MM.1S (cell line): Measurements from ENCODE around the gene TNPO2.

Experiments
- DNase-seq: peaks from one replicate; pipeline ENCODE4 v3.0.0-alpha.2; 2015
- H2AFZ ChIP-seq: fragments of 300-600 bp; sonication (generic); 2 replicates; pipeline ENCODE4 v1.6.0; 2016; ENCODE audit warnings: antibody characterized with exemption, low read length
- H3F3A ChIP-seq: fragments of 300-600 bp; sonication (generic); 2 replicates; pipeline ENCODE4 v1.6.1; 2016; ENCODE audit warnings: mild to moderate bottlenecking, antibody characterized with exemption, low read length, moderate library complexity, mixed read lengths; ENCODE audit not compliant: insufficient read depth
- H3K27ac ChIP-seq: fragments of 300-600 bp; sonication (generic); 2 replicates; pipeline ENCODE4 v1.5.1; 2016; ENCODE audit warnings: mild to moderate bottlenecking, low read length
- H3K27me3 ChIP-seq: fragments of 300-600 bp; sonication (generic); replicated peaks from 2 replicates; pipeline ENCODE4 v1.6.0; 2016; ENCODE audit warnings: low read length; ENCODE audit not compliant: insufficient read depth
- H3K36me3 ChIP-seq: fragments of 300-600 bp; sonication (generic); replicated peaks from 2 replicates; pipeline ENCODE4 v1.6.1; 2016; ENCODE audit warnings: mild to moderate bottlenecking, low read length, mixed read lengths; ENCODE audit not compliant: insufficient read depth
- H3K4me1 ChIP-seq: fragments of 300-600 bp; sonication (generic); 2 replicates; pipeline ENCODE4 v1.6.1; 2016; ENCODE audit warnings: low read length, mixed read lengths
- H3K4me2 ChIP-seq: fragments of 300-600 bp; sonication (generic); 2 replicates; pipeline ENCODE4 v1.6.0; 2016; ENCODE audit warnings: low read depth, low read length
- H3K4me3 ChIP-seq: fragments of 300-600 bp; sonication (generic); 2 replicates; pipeline ENCODE4 v1.5.1; 2016; ENCODE audit warnings: low read length, mixed read lengths
- H3K79me2 ChIP-seq: fragments of 300-600 bp; sonication (generic); 2 replicates; pipeline ENCODE4 v1.6.1; 2016; ENCODE audit warnings: mixed run types, low read length, mixed read lengths
- H3K9ac ChIP-seq: fragments of 300-600 bp; sonication (generic); 2 replicates; pipeline ENCODE4 v1.6.1; 2016; ENCODE audit warnings: low read length, mixed read lengths
- H3K9me2 ChIP-seq: fragments of 300-600 bp; sonication (generic); replicated peaks from 2 replicates; pipeline ENCODE4 v1.6.1; 2016; ENCODE audit warnings: mild to moderate bottlenecking, low read length, mixed read lengths; ENCODE audit not compliant: insufficient read depth
- H3K9me3 ChIP-seq: fragments of 300-600 bp; sonication (generic); replicated peaks from 2 replicates; pipeline ENCODE4 v1.6.1; 2016; ENCODE audit warnings: mild to moderate bottlenecking, low read length, mixed read lengths; ENCODE audit not compliant: insufficient read depth
- H4K20me1 ChIP-seq: fragments of 300-600 bp; sonication (generic); 2 replicates; pipeline ENCODE4 v1.6.1; 2016; ENCODE audit warnings: mild to moderate bottlenecking, low read length, moderate library complexity, mixed read lengths; ENCODE audit not compliant: insufficient read depth
- CTCF ChIP-seq: fragments of 300-600 bp; sonication (generic); IDR thresholded peaks from 2 replicates; pipeline ENCODE4 v1.5.1; 2016; ENCODE audit warnings: antibody characterized with exemption, low read length, mixed read lengths
- EZH2 ChIP-seq: fragments of 300-600 bp; sonication (generic); optimal IDR thresholded peaks from 2 replicates; pipeline ENCODE3; 2017; ENCODE audit warnings: low read depth, mild to moderate bottlenecking, antibody characterized with exemption, low read length, mixed read lengths
- EZH2phosphoT487 ChIP-seq: fragments of 300-600 bp; sonication (generic); IDR thresholded peaks from 2 replicates; pipeline ENCODE4 v1.6.1; 2018; ENCODE audit warnings: antibody characterized with exemption, low read length

The TNPO2 gene

GRCh38 chr19:12759686-12760085, 36.0 kb upstream of the TNPO2 start:
- H3K4me3 ChIP-seq, result no peak overlapping the region
- H3F3A ChIP-seq, result no peaks in the 10 kb centered on the region
- no peaks in the 10 kb centered on the region for H3K9me3 ChIP-seq
- no peak overlapping the region for H3K27ac ChIP-seq
- H4K20me1 ChIP-seq, result no peaks in the 10 kb centered on the region
- H3K27me3 ChIP-seq, result peaks cover 16% of the 10 kb centered on the region
- TF ChIP-seq EZH2 (no peak), CTCF (no peak)
- H3K36me3 ChIP-seq, result no peaks in the 10 kb centered on the region
- H3K4me1 ChIP-seq, result no peaks in the 10 kb centered on the region
- H3K4me2 ChIP-seq, result no peak overlapping the region
- no peak overlapping the region for H2AFZ ChIP-seq
- no peaks in the 10 kb centered on the region for H3K79me2 ChIP-seq
- no peak overlapping the region for H3K9ac ChIP-seq
- H3K9me2 ChIP-seq, result no peaks in the 10 kb centered on the region
- DNase-seq, result no peak

GRCh38 chr19:12757544-12758274, 34.0 kb upstream of the TNPO2 start:
- no peak overlapping the region for H3K27ac ChIP-seq
- TF ChIP-seq CTCF (peak; percentile 71), EZH2phosphoT487 (no peak)

GRCh38 chr19:12756150-12756883, 32.6 kb upstream of the TNPO2 start:
- no peak overlapping the region for H2AFZ ChIP-seq
- H3K27ac ChIP-seq, result no peak overlapping the region
- H3K27me3 ChIP-seq, result peaks cover 45% of the 10 kb centered on the region
- H3K36me3 ChIP-seq, result no peaks in the 10 kb centered on the region
- no peaks in the 10 kb centered on the region for H3K9me3 ChIP-seq
- H3K9ac ChIP-seq, result no peak overlapping the region
- no peak overlapping the region for H3K4me2 ChIP-seq
- H3K9me2 ChIP-seq, result no peaks in the 10 kb centered on the region
- no peaks in the 10 kb centered on the region for H3K79me2 ChIP-seq
- H3F3A ChIP-seq, result no peaks in the 10 kb centered on the region
- H3K4me1 ChIP-seq, result no peaks in the 10 kb centered on the region
- no peak overlapping the region for H3K4me3 ChIP-seq
- no peaks in the 10 kb centered on the region for H4K20me1 ChIP-seq
- no peak for TF ChIP-seq EZH2
- TF ChIP-seq EZH2phosphoT487, result no peak
- no peak for TF ChIP-seq CTCF
- no peak for DNase-seq

More at GRCh38 chr19:12757544-12758274, 34.0 kb upstream of the TNPO2 start:
- H3K4me3 ChIP-seq, result peak overlapping the region; percentile 58
- DNase-seq, result peak; percentile 40
- H2AFZ ChIP-seq, result peak overlapping the region; percentile 71
- no peaks in the 10 kb centered on the region for H4K20me1 ChIP-seq
- H3K79me2 ChIP-seq, result no peaks in the 10 kb centered on the region
- H3K36me3 ChIP-seq, result no peaks in the 10 kb centered on the region
- H3F3A ChIP-seq, result no peaks in the 10 kb centered on the region
- H3K27me3 ChIP-seq, result peaks cover 33% of the 10 kb centered on the region
- H3K9me3 ChIP-seq, result no peaks in the 10 kb centered on the region
- peak overlapping the region; percentile 95 for H3K4me2 ChIP-seq
- H3K9me2 ChIP-seq, result no peaks in the 10 kb centered on the region
- no peak overlapping the region; the same call in 1 of the 2 replicates for H3K9ac ChIP-seq
- no peaks in the 10 kb centered on the region for H3K4me1 ChIP-seq
